Activated T-cell treated with anti-CD3 and anti-CD28 coated beads for 24 hours (primary cell): ENCODE measurements around the gene LCP2.
"Not testable (repeated sequence)": the region's sequence is repeated elsewhere in the genome, so short reads cannot be mapped to it uniquely, and the experiment has no call there.

Experiments used
- DNase-seq: peaks from one replicate; pipeline ENCODE4 v3.0.0-alpha.2; 2020; ENCODE audit warnings: low read depth

Gene LCP2

DNA sequence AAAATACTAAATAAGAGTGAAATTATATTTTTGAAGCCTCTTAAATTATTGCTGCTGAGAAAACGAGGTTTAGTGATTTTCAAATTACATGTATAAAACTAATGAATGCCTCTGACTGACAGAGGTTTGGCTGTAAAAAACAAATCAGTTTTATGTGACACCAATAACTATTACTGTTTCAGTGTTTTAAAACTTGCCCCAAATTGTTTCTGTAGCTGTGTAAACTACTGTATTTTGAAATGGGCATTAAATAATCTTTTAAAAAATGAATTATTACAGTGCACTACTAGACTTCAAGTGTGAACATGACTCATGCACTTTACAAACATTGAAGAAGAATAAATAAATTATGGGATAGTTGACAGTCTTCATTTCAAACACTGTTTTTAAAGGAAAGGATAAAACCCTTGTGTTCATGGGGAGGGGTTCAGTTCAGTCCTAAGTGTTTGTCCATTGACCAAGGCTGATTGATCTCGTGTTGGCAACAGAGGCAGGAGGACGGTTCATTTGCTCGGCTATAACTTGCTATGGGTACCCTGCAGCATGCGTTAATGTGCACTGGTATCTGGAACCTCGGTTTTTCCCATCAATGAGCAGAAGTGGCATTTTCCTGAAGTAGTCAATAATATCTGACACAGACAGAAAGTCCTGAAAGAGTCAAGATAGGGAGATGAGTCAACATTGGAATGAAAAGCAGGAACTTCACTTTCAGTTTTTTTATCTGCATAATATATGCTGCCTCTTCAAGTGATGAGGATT lies 49.2 kb downstream of the LCP2 start:
- DNase-seq, result no peak

DNA sequence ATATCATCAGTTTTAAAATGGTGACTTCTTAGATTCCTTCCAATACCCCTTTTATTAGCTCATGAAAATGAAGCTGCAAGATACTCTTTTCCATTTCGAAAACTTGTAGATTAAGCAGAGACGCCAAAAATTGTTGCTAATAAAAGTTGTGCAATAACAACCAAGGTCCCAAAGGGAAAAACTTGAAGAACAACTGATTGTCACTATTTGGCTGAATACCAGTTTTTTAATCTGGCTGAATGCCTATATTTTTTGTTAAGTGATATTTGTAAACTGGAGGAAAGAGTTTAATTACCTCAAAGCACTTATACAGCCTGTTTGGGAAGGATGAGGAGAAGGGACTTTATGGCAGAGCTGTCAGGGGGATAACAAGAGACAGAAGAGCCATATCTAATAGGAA lies 50.2 kb downstream of the LCP2 start:
- no peak for DNase-seq

DNA sequence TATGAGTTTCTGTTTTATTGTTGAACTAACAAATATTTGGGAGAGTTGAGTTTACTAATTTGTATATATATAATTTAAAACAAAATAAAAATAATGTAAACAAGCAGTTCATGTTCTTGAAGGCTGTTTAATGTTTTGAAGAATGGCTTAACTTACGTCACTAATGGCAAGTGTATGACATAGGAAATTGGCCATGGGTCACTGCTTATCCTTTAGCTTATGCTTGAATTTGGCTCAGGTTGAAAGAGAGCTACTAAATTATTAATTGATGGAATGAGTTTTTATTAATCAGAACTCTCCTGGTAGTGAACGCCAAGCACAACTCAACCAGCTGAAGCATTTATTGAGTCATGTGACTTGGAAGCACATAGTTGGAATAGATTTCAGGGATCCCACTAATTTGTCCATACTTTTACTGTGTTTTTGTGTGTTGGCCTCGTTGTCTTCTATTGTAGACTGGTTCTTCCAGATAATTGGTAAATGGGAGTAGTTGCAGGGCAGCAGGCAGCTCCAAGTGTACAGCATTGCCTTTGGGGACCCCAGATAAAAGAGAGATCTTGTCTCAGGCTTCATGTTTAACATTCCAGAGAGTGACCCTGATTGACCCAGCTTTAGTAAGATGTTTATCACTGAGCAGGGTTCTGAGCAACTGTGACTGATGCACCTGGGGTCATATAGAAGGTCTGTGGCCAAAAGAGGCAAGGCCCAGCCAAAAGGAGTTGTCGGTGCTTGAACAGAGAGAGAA lies 51.3 kb downstream of the LCP2 start:
- DNase-seq, result no peak

DNA sequence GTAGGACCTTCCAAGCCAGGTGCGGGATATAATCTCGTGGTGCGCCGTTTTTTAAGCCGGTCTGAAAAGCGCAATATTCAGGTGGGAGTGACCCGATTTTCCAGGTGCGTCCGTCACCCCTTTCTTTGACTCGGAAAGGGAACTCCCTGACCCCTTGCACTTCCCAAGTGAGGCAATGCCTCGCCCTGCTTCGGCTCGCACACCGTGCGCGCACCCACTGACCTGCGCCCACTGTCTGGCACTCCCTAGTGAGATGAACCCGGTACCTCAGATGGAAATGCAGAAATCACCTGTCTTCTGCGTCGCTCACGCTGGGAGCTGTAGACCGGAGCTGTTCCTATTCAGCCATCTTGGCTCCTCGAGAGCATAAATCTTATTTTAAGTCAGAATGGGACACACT lies 52.1 kb downstream of the LCP2 start:
- not testable (repeated sequence) for DNase-seq

DNA sequence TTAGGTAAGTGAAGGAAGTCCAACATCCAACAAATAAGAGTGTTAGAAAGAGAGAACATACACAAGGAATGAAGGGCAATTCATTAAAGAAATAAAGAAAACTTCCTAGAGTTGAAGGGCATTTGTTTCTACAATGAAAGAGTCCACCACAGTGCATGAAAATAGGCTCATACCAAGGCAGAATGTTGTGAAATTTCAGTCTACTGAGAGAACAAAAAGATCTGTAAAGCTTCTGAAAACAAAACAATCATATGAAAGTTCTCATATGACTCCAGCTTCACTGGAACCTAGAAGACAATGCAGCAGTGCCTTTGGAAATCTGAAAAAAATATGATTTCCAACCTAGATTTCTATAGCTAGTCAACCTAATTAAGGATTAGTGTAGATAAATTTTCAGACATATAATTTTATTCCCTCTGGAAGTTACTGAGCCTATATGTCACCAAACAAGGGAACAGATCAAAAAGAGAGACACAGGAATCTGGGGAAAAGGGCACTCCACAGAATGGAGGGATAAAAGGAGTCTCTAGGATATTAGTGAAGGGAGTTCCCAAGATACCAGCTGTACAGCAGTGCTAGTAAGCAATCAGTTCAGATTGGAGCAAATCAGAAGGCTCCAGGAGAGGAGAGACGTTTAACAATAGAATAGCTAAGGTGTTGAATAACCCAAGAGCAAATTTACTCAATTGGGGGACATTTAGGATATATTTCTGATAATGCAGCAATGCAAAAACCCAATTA lies 59.0 kb downstream of the LCP2 start:
- DNase-seq, result no peak

DNA sequence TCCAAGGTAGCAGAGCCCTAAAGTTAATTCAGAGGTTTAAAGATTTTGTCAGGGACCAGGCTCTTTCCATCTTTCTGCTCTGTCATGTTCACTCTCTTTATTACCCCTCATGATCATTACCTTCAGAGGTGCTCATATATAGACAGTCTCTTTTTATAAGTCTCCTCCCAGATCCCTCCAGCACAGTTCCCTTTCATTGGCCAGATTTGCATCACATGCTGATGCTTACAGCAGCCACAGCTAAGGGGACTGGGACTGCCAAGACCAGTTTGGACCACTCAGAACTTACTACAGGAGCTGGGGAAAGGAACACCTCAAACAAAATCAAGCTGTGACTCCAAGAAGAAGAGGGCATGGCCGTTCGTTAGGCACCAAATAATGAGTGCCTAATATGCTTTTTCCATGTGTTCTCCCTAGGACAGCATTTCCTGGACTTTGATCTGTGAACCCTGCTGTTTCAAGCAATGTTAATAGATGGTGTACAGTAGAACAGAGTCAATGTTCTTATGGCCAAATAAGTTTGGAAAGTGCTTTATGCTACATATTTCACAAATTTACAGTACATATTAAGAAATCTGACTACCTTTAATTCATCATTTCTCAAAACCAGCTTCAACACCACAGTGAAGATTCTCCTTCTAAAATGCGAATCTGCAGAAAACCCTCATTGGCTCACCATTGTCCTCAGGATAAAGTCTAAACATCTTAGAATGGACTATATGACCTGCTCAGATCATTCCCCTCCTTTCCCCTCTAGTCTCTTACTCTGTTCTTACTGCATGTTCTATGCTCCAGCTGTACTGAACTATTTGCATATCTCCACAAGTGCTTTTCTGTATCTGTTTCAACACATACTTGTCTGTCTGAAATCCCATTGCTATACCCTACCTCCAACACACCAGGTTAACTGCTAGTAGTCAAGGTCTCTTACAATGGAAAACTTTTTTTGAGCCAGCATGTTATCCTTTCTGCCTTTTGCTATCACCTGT lies 61.4 kb downstream of the LCP2 start:
- no peak for DNase-seq

DNA sequence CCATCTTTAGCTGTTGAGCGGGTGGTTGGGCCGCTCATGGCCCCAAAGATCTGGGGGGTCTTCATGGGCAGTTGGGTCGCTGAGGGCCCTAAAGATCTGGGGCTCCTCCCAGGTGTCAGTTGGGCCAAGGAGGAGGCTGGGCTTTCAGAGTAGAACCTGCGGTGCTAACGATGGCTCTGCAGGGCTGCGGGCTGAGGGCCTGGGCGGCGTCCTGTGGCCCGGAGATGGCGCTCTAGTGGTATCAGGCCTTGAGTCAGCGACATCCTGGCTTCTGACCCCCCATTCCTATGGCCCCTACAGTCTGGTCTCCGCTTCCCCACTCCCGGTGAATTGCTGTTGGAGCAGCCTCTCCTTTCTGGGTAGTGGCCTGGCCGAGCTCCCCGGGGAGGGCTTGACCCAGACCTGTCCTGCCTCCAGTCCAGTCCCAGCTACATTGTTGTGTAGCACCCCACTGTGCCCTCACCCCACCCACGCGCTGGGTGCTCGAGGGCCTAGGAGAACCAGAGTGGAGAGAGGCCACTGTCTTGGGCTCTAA lies 64.2 kb downstream of the LCP2 start:
- DNase-seq, result no peak

DNA sequence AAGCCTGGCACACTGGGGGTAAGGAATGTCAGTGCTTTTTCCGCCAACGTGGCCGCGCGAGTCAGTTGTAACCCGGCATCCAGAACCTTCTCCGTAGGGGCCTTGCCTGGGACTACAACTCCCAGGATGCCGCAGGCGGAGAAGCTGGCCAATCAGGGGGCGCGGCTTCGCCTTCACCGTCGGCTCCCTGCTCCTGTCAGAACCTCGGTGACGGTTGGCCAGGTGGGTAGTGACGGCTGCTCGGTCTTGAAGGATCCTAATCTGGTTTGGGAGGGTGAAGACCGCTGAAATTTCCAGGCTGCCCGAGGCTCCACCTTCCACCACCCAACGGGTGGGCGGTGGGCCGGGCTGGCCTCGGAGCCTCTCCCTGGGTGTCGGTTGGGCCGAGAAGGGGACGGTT lies 64.8 kb downstream of the LCP2 start, which contains the start of gene C5orf58:
Gene C5orf58, plus strand, starts transcription at position 200 of the 400 bp plus-strand sequence. CDS start 1,992 bp downstream, outside the sequence.
- no peak for DNase-seq

DNA sequence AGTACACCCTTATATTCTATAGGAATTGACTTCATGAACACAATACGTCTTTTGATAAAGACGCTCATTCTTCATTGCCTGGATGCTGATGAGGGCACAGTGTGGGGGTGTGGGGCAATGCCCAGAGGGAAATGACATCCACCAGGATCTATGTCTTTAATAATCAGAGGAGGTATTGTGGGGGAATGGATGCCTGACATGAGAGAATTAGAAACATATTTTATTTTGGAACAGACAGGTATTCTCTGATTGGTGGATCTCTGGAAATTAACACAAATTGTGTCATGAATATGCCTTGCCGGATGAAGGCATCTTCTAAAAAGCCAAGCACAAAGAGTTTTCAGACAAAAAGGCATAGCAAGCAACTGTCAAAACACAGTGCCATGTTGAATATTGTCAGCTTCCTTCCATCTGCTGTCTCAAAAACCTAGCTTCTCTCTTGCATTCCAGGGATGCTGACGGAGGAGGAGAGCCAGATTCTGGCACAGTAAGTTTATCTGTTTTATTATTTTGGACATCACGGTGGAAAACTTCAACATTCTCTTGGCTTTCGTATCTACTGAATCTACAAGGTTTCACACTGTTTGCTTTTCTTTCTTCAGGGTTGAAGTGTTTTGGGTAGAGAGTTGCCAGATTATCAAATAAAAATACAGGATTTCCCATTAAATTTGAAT lies 68.7 kb downstream of the LCP2 start:
- no peak for DNase-seq

DNA sequence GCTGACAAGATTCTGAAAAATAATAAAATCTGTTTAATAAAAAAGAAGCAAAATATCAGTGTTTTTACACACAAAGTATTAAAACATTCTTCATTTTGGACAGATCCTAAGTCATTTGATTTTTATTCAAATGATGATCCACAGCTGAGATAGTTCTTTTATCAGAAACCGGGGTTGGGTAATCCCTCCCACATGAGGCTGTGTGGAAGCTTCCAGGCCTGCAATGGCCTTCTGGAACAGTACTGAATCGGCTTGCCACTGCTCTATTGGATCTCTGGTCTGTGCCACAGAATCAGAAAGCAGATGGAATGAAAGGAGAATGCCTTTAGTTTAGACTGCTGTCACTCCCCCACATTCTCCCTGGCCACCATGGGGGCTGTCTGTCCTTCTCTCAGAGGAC lies 70.9 kb downstream of the LCP2 start:
- no peak for DNase-seq

DNA sequence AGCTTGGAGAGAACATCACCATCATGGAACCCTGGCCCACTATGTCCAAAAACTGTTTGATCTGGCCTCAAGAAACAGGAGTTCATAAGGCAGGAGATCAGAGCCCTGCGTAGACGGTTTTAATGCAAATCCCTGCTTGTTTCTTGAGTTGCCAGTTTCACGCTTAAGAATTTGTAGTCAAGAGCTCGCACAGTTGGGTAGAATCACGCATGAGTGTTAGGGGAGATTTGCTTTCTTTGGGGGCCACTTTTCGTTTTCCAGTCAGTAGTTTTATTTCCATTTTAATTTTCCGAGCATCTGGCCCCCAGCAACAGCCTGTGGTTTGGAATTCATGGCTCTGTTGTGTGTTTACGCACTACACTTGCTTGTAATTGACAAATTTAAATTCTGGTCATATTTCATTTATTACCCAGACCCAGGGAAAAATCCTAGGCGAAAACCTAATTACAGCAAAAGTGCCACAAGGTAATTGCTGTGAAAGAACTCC lies 71.4 kb downstream of the LCP2 start:
- DNase-seq, result no peak

DNA sequence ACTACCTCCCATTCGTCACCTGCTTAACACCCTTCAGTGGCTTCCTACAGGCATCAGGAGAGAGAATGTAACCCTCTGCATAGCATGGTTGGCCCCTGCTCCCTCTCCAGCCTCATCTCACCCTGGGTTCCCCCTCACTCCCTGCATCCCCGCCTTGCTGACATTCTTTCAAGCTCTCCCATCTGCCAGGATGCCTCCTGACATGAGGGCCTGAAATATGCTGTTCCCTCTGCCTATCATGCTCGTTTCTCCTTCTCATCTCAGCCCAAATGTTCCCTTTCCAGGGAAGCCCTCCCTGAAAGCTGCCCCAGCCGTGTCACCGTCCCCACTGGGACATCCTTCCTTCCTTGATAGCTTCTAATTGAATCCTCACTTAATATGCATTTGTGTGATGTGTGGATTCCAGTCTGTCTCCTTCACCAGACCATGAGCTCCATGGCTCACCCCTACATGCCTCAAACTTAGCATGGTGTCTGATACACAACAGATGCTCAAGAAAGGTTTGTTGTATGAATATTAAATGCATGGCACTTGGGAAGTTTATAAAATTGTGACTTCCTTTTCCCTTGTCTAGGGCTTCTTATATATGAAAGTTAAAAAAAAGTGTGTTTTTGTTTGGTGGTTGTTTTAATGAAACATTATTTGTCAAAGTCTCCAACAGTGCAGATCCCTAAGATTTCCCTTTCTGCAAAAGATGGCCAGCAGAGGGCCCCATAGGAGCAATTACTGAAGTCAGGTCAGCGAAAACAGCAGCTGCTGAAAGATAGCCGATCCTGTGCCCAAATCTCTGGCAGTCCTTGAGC lies 72.0 kb downstream of the LCP2 start:
- DNase-seq, result peak; percentile 65

DNA sequence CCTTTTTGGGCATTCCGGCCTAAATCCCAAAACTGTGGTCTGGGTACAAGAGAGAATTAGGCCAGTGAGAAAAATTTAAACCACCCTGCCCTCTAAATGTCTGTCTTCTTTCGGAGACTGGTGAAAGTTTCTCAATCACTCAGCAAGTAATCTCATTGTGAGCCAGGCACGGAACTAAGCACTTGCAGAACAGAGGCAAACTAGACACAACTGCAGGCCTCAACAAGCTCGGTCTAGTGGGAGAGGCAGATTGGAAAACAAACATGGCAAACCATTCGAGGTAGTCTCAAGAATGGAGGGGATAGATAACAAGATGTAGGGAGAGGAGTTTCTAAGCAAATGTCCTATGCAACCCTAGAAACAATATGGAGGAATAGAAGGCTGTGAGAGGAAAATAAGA lies 73.7 kb downstream of the LCP2 start:
- no peak for DNase-seq

DNA sequence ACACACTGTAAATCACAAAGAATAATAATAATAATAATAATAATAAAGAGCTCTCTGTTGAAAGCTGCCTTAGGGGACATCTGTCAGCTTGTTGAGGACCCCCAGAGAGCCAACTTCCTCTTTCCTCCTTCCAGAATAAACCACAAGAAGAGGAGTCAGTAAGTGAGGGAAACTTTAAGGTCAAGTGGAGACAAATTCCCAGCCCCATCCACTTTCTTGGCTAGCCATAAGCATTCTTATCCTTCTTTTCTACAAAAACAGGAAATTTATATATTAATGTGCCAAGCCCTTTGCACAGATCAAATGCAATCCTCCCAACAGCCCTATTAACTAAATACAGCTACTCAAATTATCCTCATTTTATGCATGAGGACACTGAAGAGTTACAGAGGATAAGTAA lies 74.2 kb downstream of the LCP2 start:
- no peak for DNase-seq

DNA sequence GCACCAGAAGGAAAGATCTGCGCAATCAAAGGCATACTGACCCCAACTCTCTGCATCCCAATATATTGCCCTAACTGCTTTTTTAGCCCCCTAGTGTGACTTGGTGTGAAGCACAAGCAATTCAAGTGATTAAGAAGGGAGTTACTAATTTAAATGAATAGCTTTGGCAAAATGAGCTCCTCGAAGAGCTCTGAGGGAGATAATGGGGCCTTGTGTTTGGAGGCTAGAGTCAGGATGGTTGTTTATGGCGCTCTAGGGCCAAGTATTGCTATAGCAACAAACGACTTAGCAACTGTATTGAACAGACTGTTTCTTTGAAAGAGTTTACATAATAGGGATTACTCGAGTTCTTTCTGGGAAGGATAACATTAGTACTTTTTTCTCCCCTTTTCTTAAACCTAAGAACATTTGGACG lies 76.2 kb downstream of the LCP2 start:
- no peak for DNase-seq

DNA sequence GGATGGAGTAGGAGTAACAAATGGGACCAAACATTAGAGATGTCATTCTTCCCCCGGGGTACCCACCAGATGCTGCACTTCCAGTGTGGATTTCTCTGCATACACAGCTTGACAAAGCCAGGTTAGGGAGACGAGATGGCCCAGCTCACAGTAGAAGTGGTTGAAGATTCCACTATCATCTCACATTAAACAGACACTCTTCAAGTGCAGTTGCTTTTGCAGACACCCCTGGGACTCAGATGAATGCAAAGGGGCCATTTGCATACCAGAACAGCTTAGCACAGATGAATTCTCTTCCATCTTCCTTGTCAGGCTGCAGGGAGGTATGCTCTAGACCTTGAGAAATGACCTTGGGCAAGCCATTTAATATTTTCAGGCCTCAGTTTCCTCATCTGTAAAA lies 77.4 kb downstream of the LCP2 start:
- DNase-seq, result no peak

DNA sequence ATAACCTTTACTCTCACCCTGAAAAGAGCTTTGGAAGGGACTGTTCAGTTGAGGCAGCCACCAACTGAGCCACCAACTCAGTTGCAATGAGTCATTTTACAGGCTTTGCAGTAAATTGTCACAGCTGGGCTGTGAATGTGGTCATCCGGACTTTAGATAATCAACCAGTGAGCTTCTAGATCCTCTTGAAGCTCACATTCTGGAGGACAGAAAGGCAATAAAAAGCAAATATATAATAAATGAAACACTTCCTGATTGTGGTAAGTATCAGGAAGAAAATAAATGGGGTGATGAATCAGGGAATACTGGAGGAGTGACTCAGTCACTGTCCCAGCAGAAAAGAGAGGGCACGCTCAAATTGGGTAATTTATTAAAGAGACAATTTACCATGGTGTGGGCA lies 78.0 kb downstream of the LCP2 start:
- DNase-seq, result no peak

DNA sequence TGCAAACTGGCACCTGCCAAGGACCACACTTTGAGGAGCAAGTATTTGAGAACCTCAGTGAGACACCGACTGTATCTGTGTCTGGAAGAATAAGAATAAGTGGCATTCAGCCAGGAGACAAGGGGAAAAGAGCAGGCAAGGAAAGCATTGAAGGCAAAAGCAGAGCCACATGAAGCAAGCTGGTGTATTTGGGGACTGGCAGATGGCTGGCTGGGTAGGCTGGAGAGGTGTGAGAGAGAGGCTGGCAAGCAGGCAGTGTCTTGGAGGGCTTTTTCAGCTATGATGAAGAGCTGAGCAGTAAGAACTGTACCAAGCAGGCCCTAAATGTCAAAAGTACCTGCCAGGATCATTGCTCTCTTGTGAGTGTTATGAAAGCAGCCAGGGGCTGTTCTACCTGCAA lies 78.9 kb downstream of the LCP2 start:
- no peak for DNase-seq

DNA sequence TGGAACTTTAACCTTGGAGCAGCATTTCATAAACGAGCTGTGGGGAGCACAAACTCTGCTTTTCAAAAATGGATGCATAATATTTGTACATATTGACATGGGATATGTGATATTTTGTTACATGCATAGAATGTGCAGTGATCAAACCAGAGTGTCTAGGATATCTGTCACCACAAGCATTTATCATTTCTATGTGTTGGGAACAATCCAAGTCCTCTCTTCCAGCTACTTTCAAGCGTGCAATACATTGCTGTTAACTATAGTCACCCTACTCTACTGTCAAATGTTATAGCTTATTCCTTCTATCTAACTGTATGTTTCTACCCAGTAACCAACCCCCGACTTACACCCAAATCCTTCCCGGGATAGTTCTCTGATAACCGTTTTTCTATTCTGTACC lies 79.7 kb downstream of the LCP2 start:
- no peak for DNase-seq
